GM23338 (cell line): ENCODE data around the gene PNP. TPM values are rescaled to one million over a fixed set of nuclear protein-coding genes. Genes with fewer than 3 reads are reported as not detected.

Source experiments
- EZH2 ChIP-seq: fragments of 200-600 bp; sonication (generic); IDR thresholded peaks from one replicate; pipeline ENCODE4 v1.8.0; 2017; ENCODE audit warnings: antibody characterized with exemption, mild to moderate bottlenecking, low read depth; ENCODE audit not compliant: unreplicated experiment
- JUNB ChIP-seq: IDR thresholded peaks from one replicate; pipeline ENCODE4 v1.6.1; 2016; ENCODE audit warnings: antibody characterized with exemption; ENCODE audit not compliant: unreplicated experiment
- NANOG ChIP-seq: IDR thresholded peaks from 2 replicates; pipeline ENCODE4 v1.6.1; 2016; ENCODE audit warnings: antibody characterized with exemption, borderline replicate concordance
- POLR2AphosphoS5 ChIP-seq: IDR thresholded peaks from 2 replicates; pipeline ENCODE4 v1.6.1; 2016; ENCODE audit warnings: antibody characterized with exemption, low read depth
- ZNF114 ChIP-seq: fragments of 250-450 bp; sonication (Bioruptor Pico); IDR thresholded peaks from 2 replicates; pipeline ENCODE4 v1.5.0; 2020; ENCODE audit warnings: mild to moderate bottlenecking, moderate library complexity
- polyA plus RNA-seq: library from polyadenylated mRNA; unstranded; fragments of >200 nt; fragmentation: Nextera tagmentation; extraction: Ambion mirVana; gene quantifications from 2 replicates; pipeline ENCODE4 v1.2.1, GENCODE V29; 2016
- total RNA-seq: library from RNA; depleted of rRNA; stranded (reverse); fragments of >200 nt; shearing (Covaris generic); gene quantifications from 2 replicates; pipeline ENCODE4 v1.2.3, GENCODE V29; 2014; rRNA removed

The PNP gene
- total and polyA plus RNA-seq, 2 experiments from 2014 or later = 60.7 to 102 TPM

DNA sequence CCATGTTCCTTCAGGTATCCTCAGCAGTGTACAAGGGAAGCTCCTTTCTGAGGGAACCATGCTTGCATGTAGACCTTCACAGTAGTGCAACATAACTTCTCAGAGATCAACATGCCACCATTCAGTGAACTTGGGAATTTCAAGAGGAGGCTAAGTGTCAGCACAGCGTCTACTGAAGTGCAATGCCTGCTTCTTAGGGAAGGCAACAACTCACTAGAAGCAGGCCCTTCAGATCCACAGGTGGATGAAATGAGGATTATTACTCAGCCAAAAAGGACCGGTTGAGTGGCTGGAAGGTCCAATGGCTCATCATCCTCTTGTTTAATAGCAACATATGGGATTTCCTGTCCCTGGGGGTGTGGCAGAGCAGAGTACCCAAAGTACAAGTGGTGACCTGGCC, 54.8 kb downstream of the PNP start (continued):
- TF ChIP-seq JUNB (no peak), EZH2 (no peak), ZNF114 (CRISPR knock-in tag) (no peak), POLR2AphosphoS5 (no peak), NANOG (no peak)

Other genes starting within 250 kb of the PNP start
- gene OR11H6, start 245.7 kb upstream of the PNP start, total RNA-seq = not detected in 2 replicates
- not detected in 2 replicates for gene OR11H6, start 245.7 kb upstream of the PNP start, polyA plus RNA-seq
- not detected in 2 replicates for gene OR11H7, start 240.4 kb upstream of the PNP start, total RNA-seq
- gene OR11H7, start 240.4 kb upstream of the PNP start, polyA plus RNA-seq = not detected in 2 replicates
- gene OR11H4, start 230.1 kb upstream of the PNP start, total RNA-seq = not detected in 2 replicates
- not detected in 2 replicates for gene OR11H4, start 230.1 kb upstream of the PNP start, polyA plus RNA-seq
- gene TTC5, start 163.5 kb upstream of the PNP start, total RNA-seq = 14.6 and 16.4 TPM in 2 replicates
- gene TTC5, start 163.5 kb upstream of the PNP start, polyA plus RNA-seq = 9.3 and 11.9 TPM in 2 replicates
- gene CCNB1IP1, start 136.1 kb upstream of the PNP start, total RNA-seq = 247 and 254 TPM in 2 replicates
- gene CCNB1IP1, start 136.1 kb upstream of the PNP start, polyA plus RNA-seq = 108 and 110 TPM in 2 replicates
- 27.0 and 27.8 TPM in 2 replicates for gene PARP2, start 125.8 kb upstream of the PNP start, total RNA-seq
- 39.5 and 42.7 TPM in 2 replicates for gene PARP2, start 125.8 kb upstream of the PNP start, polyA plus RNA-seq
- gene TEP1, start 55.9 kb upstream of the PNP start, total RNA-seq = 8.5 and 12.9 TPM in 2 replicates
- 3.0 and 3.2 TPM in 2 replicates for gene TEP1, start 55.9 kb upstream of the PNP start, polyA plus RNA-seq
- gene KLHL33, start 33.2 kb upstream of the PNP start, total RNA-seq = 0.12 and 0.35 TPM in 2 replicates
- 0.09 and 0.15 TPM in 2 replicates for gene KLHL33, start 33.2 kb upstream of the PNP start, polyA plus RNA-seq
- 59.5 and 62.8 TPM in 2 replicates for gene OSGEP, start 14.6 kb upstream of the PNP start, total RNA-seq
- gene OSGEP, start 14.6 kb upstream of the PNP start, polyA plus RNA-seq = 29.0 and 35.1 TPM in 2 replicates
- 216 and 247 TPM in 2 replicates for gene APEX1, start 14.2 kb upstream of the PNP start, total RNA-seq
- 279 and 291 TPM in 2 replicates for gene APEX1, start 14.2 kb upstream of the PNP start, polyA plus RNA-seq
- gene PIP4P1, start 8.0 kb upstream of the PNP start, total RNA-seq = 24.8 and 26.4 TPM in 2 replicates
- 18.9 and 20.9 TPM in 2 replicates for gene PIP4P1, start 8.0 kb upstream of the PNP start, polyA plus RNA-seq
- gene RNASE10, start 36.1 kb downstream of the PNP start, total RNA-seq = not detected in 2 replicates
- gene RNASE10, start 36.1 kb downstream of the PNP start, polyA plus RNA-seq = 0.65 and 0.82 TPM in 2 replicates
- gene RNASE9, start 91.6 kb downstream of the PNP start, total RNA-seq = 0.24 and 0.74 TPM in 2 replicates
- not detected in 2 replicates for gene RNASE9, start 91.6 kb downstream of the PNP start, polyA plus RNA-seq
- gene RNASE11, start 118.6 kb downstream of the PNP start, total RNA-seq = not detected in 2 replicates
- gene RNASE11, start 118.6 kb downstream of the PNP start, polyA plus RNA-seq = not detected in 2 replicates
- gene RNASE12, start 122.0 kb downstream of the PNP start, total RNA-seq = not detected in 2 replicates
- gene RNASE12, start 122.0 kb downstream of the PNP start, polyA plus RNA-seq = not detected in 2 replicates
- gene OR6S1, start 172.3 kb downstream of the PNP start, total RNA-seq = not detected in 2 replicates
- gene OR6S1, start 172.3 kb downstream of the PNP start, polyA plus RNA-seq = not detected in 2 replicates
- 1.6 and 2.0 TPM in 2 replicates for gene RNASE4, start 215.2 kb downstream of the PNP start, total RNA-seq
- 0.29 and 0.45 TPM in 2 replicates for gene RNASE4, start 215.2 kb downstream of the PNP start, polyA plus RNA-seq
- gene ANG, start 219.4 kb downstream of the PNP start, total RNA-seq = 2.3 and 5.1 TPM in 2 replicates
- 3.7 and 5.0 TPM in 2 replicates for gene ANG, start 219.4 kb downstream of the PNP start, polyA plus RNA-seq